Endothelial cell (in vitro differentiated cells): ENCODE measurements around the gene NHLH2. TPM values are rescaled to one million over a fixed set of nuclear protein-coding genes. Genes with fewer than 3 reads are reported as not detected.

Experiments used
- DNase-seq: peaks from one replicate; pipeline ENCODE4 v3.0.0; 2021; ENCODE audit warnings: low spot score
- H3K27ac Mint-ChIP-seq: one replicate; pipeline ENCODE4 v1.8.0; 2021; ENCODE audit warnings: mixed read lengths, inconsistent platforms; ENCODE audit not compliant: unreplicated experiment
- H3K27me3 Mint-ChIP-seq: one replicate; pipeline ENCODE4 v1.8.0; 2021; ENCODE audit warnings: mild to moderate bottlenecking, moderate library complexity, mixed read lengths, inconsistent platforms; ENCODE audit not compliant: unreplicated experiment
- H3K36me3 Mint-ChIP-seq: one replicate; pipeline ENCODE4 v1.8.0; 2021; ENCODE audit warnings: mild to moderate bottlenecking, low read depth, mixed read lengths, inconsistent platforms; ENCODE audit not compliant: unreplicated experiment
- H3K4me1 Mint-ChIP-seq: one replicate; pipeline ENCODE4 v1.8.0; 2021; ENCODE audit warnings: mild to moderate bottlenecking, mixed read lengths, inconsistent platforms; ENCODE audit not compliant: unreplicated experiment
- H3K4me3 Mint-ChIP-seq: one replicate; pipeline ENCODE4 v1.8.0; 2021; ENCODE audit warnings: mild to moderate bottlenecking, mixed read lengths, inconsistent platforms; ENCODE audit not compliant: unreplicated experiment
- H3K9me3 Mint-ChIP-seq: one replicate; pipeline ENCODE4 v1.8.0; 2021; ENCODE audit warnings: mixed read lengths, inconsistent platforms; ENCODE audit not compliant: unreplicated experiment
- total RNA-seq: library from RNA; stranded (reverse); fragmentation: NEBNext Ultra II Directional; extraction: Animal tissue kit (Norgen Biotek cat#: 25700); gene quantifications from one replicate; pipeline ENCODE4 v1.2.1, GENCODE V29; 2021; ENCODE audit not compliant: unreplicated experiment
- TF ChIP-seq, protein P1 (sequence below): fragments of 200-600 bp; sonication (generic); IDR thresholded peaks from one replicate; pipeline ENCODE4 v1.5.0; 2021; ENCODE audit warnings: antibody characterized with exemption; ENCODE audit not compliant: unreplicated experiment

Gene NHLH2
- total RNA-seq, 1 donor from 2014 or later, result 2.3 TPM

DNA sequence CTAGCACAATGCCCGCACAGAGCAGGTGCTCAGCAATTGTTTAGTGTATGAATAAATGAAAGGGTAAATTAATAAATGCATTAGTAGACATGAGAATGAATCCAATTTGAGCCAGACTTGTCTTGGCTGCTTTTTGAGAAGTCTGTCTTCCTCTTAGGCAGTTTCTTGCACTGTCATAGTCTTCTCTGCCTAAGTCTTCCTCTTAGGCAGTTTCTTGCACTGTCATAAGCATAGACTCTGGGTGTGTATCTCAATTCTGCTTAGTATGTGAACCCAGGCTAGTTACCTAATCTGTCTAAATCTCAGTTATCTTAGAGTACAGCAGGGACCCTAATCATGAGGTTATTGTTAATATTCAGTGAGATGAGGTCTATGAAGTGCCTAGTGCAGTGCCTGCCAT lies 27.2 kb downstream of the NHLH2 start:
- Mint-ChIP-seq H3K27me3 (no peaks in the 10 kb centered on the region), H3K36me3 (no peaks in the 10 kb centered on the region), H3K4me1 (peaks cover 19% of the 10 kb centered on the region), H3K27ac (no peak overlapping the region), H3K4me3 (no peak overlapping the region), H3K9me3 (no peaks in the 10 kb centered on the region)
- DNase-seq, result no peak
- TF ChIP-seq, protein P1, sequence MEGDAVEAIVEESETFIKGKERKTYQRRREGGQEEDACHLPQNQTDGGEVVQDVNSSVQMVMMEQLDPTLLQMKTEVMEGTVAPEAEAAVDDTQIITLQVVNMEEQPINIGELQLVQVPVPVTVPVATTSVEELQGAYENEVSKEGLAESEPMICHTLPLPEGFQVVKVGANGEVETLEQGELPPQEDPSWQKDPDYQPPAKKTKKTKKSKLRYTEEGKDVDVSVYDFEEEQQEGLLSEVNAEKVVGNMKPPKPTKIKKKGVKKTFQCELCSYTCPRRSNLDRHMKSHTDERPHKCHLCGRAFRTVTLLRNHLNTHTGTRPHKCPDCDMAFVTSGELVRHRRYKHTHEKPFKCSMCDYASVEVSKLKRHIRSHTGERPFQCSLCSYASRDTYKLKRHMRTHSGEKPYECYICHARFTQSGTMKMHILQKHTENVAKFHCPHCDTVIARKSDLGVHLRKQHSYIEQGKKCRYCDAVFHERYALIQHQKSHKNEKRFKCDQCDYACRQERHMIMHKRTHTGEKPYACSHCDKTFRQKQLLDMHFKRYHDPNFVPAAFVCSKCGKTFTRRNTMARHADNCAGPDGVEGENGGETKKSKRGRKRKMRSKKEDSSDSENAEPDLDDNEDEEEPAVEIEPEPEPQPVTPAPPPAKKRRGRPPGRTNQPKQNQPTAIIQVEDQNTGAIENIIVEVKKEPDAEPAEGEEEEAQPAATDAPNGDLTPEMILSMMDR, result no peak

DNA sequence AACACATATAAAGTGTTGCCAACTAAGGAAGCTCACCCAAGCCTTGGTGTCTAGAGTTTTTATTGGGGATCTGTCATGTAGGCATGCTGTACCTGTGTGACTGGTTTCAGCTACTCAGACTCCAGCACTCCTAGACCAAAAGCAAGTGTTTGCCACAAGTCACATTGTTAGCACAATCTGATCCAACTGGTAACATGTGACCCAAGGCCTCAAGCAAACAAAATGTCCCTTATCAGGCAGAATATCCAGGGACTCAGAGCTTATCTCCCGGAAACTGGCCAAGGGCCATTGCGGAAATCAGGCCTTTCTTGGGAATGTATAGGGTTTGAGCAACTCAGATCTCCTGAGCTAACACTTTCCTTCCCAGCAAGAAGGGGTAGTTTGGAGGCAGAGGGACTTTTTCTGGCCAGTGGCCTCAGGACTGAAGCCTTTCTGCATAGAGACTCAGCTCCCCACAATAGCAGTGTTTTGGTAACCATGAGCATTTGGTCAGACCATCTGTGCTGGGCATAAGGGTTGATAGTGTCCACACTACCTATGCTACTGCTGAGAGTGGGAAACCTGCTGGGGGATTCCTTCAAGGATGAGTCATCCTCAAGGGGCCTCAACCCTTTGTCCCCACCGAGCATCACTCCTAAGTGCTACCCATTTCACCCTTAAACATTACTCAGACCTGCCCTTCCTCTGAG lies 29.6 kb downstream of the NHLH2 start:
- DNase-seq, result no peak
- H3K4me3 Mint-ChIP-seq, result no peak overlapping the region
- H3K27me3 Mint-ChIP-seq, result no peaks in the 10 kb centered on the region
- no peak overlapping the region for H3K27ac Mint-ChIP-seq
- TF ChIP-seq, protein P1, result no peak
- H3K4me1 Mint-ChIP-seq, result peaks cover 26% of the 10 kb centered on the region
- H3K36me3 Mint-ChIP-seq, result no peaks in the 10 kb centered on the region
- H3K9me3 Mint-ChIP-seq, result no peaks in the 10 kb centered on the region

DNA sequence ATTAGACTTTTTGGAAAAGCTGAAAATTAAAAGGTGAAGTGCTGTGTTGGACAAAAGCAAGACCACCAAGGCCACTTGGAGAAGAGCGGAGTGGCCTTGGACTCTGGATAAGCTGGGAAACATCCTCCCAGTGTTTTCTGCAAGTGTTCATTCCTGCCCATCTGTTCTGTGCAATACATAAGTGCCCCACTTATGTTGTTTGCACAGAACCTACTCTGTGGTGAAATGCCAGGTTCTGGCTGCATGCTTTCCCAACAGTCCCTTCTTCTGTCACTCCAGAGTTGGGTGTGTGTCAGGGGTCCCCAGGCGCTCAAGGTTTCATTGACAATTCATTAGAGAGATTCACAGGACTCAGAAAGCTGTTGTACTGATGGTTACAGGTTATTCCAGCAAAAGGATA lies 30.3 kb downstream of the NHLH2 start:
- peaks cover 26% of the 10 kb centered on the region for H3K4me1 Mint-ChIP-seq
- no peak overlapping the region for H3K4me3 Mint-ChIP-seq
- TF ChIP-seq, protein P1, result no peak
- no peak for DNase-seq
- no peak overlapping the region for H3K27ac Mint-ChIP-seq
- no peaks in the 10 kb centered on the region for H3K36me3 Mint-ChIP-seq
- H3K27me3 Mint-ChIP-seq, result no peaks in the 10 kb centered on the region
- no peaks in the 10 kb centered on the region for H3K9me3 Mint-ChIP-seq

DNA sequence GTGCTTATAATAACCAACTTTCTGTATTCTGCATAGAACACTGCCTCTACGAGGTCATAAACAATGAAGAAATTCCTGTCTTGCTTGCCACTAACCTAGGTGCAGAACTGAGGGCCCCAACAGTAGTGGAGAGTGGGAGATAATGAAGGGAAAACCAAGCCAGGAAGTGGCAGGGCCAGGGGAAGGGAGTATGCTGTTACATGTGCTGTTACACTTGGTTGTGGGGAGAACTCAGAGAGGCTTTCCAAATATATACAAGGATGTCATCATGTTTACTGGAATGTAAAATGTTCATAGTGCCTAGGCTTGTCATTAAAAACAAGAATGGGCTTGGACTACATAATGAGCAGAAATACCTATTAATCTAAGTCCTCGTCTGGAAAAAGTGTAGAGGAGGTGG lies 31.1 kb downstream of the NHLH2 start:
- no peak for DNase-seq
- Mint-ChIP-seq H3K4me3 (no peak overlapping the region), H3K9me3 (no peaks in the 10 kb centered on the region), H3K27me3 (no peaks in the 10 kb centered on the region), H3K27ac (no peak overlapping the region), H3K36me3 (no peaks in the 10 kb centered on the region), H3K4me1 (peaks cover 26% of the 10 kb centered on the region)
- TF ChIP-seq, protein P1, result no peak

DNA sequence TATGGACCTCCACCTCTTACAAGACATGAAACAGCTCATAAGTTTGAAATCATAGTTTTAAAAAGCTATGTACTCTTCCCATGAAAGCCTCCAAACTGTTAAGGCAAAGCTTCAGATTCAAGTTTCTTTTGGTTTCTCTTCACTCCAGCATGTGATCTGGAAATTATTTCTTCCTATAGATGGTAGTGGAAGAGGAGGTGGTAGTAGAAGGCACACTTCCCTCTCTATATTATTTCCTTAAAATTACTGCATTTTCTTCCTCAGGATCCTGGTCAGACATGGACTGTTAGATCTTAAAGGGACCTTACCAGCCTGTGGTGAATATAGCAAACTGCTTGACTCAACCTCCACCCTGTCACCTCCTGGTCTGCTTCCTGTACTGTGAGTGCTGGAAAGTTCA lies 31.9 kb downstream of the NHLH2 start:
- peaks cover 26% of the 10 kb centered on the region for H3K4me1 Mint-ChIP-seq
- TF ChIP-seq, protein P1, result no peak
- H3K27ac Mint-ChIP-seq, result no peak overlapping the region
- no peak overlapping the region for H3K4me3 Mint-ChIP-seq
- H3K36me3 Mint-ChIP-seq, result no peaks in the 10 kb centered on the region
- H3K27me3 Mint-ChIP-seq, result no peaks in the 10 kb centered on the region
- DNase-seq, result no peak
- no peaks in the 10 kb centered on the region for H3K9me3 Mint-ChIP-seq
